SK-N-SH (cell line): ENCODE data around the gene TIMM22. TPM values are rescaled to one million over a fixed set of nuclear protein-coding genes. Genes with fewer than 3 reads are reported as not detected.

ENCODE experiments used
- CTCF ChIA-PET: fragments of 300-600, 350-600 bp; formaldehyde crosslinking; extraction: SDS; loops from one replicate; lab custom pipeline; 2021; lab: Yijun Ruan, JAX
- POLR2A ChIA-PET: fragments of 350-600 bp; sonication (Branson Sonifier 250); formaldehyde crosslinking; extraction: SDS; loops from one replicate; lab custom pipeline; 2020; ENCODE audit warnings: antibody characterized with exemption, inconsistent platforms; lab: Yijun Ruan, JAX
- DNase-seq: peaks from one replicate; pipeline ENCODE4 v3.0.0; 2012
- H2AFZ ChIP-seq: fragments of 200-600 bp; sonication (generic); 2 replicates; pipeline ENCODE4 v1.8.1; 2016; ENCODE audit warnings: antibody characterized with exemption, mild to moderate bottlenecking, low read depth
- H3F3A ChIP-seq: fragments of 200-600 bp; sonication (generic); replicated peaks from 2 replicates; pipeline ENCODE3; 2016; ENCODE audit warnings: antibody characterized with exemption, mild to moderate bottlenecking; ENCODE audit not compliant: insufficient read depth
- H3K27ac ChIP-seq, 2 experiments: fragments of 200-500 bp in 1 of 2; fragments of 200-600 bp in 1 of 2; sonication (Bioruptor generic) in 1 of 2; sonication (generic), shearing (Covaris generic) in 1 of 2; 2 replicates each; pipeline versions ENCODE4 v1.5.1 to v1.6.1; 2014 to 2016; ENCODE audit warnings: low read depth in 2 of 2, inconsistent platforms in 1 of 2, low read length in 1 of 2, mild to moderate bottlenecking in 1 of 2, mixed read lengths in 1 of 2
- H3K27me3 ChIP-seq: fragments of 200-600 bp; sonication (generic), shearing (Covaris generic); 2 replicates; pipeline ENCODE4 v1.6.1; 2016; ENCODE audit warnings: mixed run types; ENCODE audit not compliant: insufficient read depth
- H3K36me3 ChIP-seq, 2 experiments: fragments of 200-500 bp in 1 of 2; fragments of 200-600 bp in 1 of 2; sonication (Bioruptor generic) in 1 of 2; sonication (generic) in 1 of 2; replicated peaks in 1 of 2; 2 replicates each; pipeline versions ENCODE3 to v1.5.1; 2014 to 2016; ENCODE audit warnings: low read length in 1 of 2, mild to moderate bottlenecking in 1 of 2; ENCODE audit not compliant: insufficient read depth in 2 of 2, control insufficient read depth in 1 of 2
- H3K4me1 ChIP-seq, 2 experiments: fragments of 200-500 bp in 1 of 2; fragments of 200-600 bp in 1 of 2; sonication (Bioruptor generic) in 1 of 2; sonication (generic), shearing (Covaris generic) in 1 of 2; 2 replicates each; pipeline versions ENCODE4 v1.5.1 to v1.6.1; 2014 to 2016; ENCODE audit warnings: low read depth in 1 of 2, low read length in 1 of 2, mixed run types in 1 of 2; ENCODE audit not compliant: insufficient read depth in 2 of 2, control insufficient read depth in 1 of 2
- H3K4me2 ChIP-seq: fragments of 200-600 bp; sonication (generic), shearing (Covaris generic); 2 replicates; pipeline ENCODE4 v1.6.1; 2017; ENCODE audit warnings: mixed run types
- H3K4me3 ChIP-seq, 2 experiments: fragments of 200-500 bp in 1 of 2; fragments of 200-600 bp in 1 of 2; sonication (Bioruptor generic) in 1 of 2; sonication (generic), shearing (Covaris generic) in 1 of 2; 2 replicates each; pipeline versions ENCODE4 v1.5.1 to v1.8.1; 2014 to 2016; ENCODE audit warnings: low read depth in 2 of 2, inconsistent platforms in 1 of 2, low read length in 1 of 2, mild to moderate bottlenecking in 1 of 2, mixed read lengths in 1 of 2, moderate library complexity in 1 of 2
- H3K79me2 ChIP-seq: fragments of 200-600 bp; sonication (generic); 2 replicates; pipeline ENCODE4 v1.8.1; 2017; ENCODE audit warnings: mild to moderate bottlenecking; ENCODE audit not compliant: insufficient read depth
- H3K9ac ChIP-seq: fragments of 200-600 bp; sonication (generic); 2 replicates; pipeline ENCODE4 v1.6.1; 2017; ENCODE audit warnings: mixed run types
- H3K9me2 ChIP-seq: fragments of 200-600 bp; sonication (generic); 2 replicates; pipeline ENCODE4 v1.6.1; 2017; ENCODE audit warnings: mixed run types
- H3K9me3 ChIP-seq: fragments of 200-600 bp; sonication (generic); 2 replicates; pipeline ENCODE4 v1.6.1; 2017; ENCODE audit warnings: mixed run types, mild to moderate bottlenecking, moderate library complexity
- H4K20me1 ChIP-seq: fragments of 200-600 bp; sonication (generic); 2 replicates; pipeline ENCODE4 v1.6.1; 2017; ENCODE audit warnings: mild to moderate bottlenecking, mixed run types; ENCODE audit not compliant: insufficient read depth
- ELF1 ChIP-seq: IDR thresholded peaks from 2 replicates; pipeline ENCODE4 v1.4.0; 2012
- EP300 ChIP-seq, 2 experiments: IDR thresholded peaks; 2 replicates each; pipeline versions ENCODE4 v1.4.0 to v1.6.1; 2012; ENCODE audit warnings: borderline replicate concordance in 1 of 2, low read depth in 1 of 2, low read length in 1 of 2
- EZH2phosphoT487 ChIP-seq: fragments of 200-600 bp; sonication (generic); IDR thresholded peaks from 2 replicates; pipeline ENCODE4 v1.6.1; 2017; ENCODE audit warnings: low read depth, mixed run types, mild to moderate bottlenecking, antibody characterized with exemption, moderate library complexity, borderline replicate concordance
- FOSL2 ChIP-seq: IDR thresholded peaks from 2 replicates; pipeline ENCODE4 v1.4.0; 2012; ENCODE audit warnings: low read depth, mild to moderate bottlenecking, moderate library complexity, borderline replicate concordance
- FOXJ3 ChIP-seq: sonication (generic); formaldehyde crosslinking; IDR thresholded peaks from 2 replicates; pipeline ENCODE4 v1.5.1; 2020; ENCODE audit warnings: mild to moderate bottlenecking, missing genetic modification reagents
- FOXM1 ChIP-seq: IDR thresholded peaks from 2 replicates; pipeline ENCODE4 v1.4.0; 2012; ENCODE audit warnings: low read depth, mild to moderate bottlenecking
- GATA2 ChIP-seq: sonication (generic); formaldehyde crosslinking; IDR thresholded peaks from 2 replicates; pipeline ENCODE4 v1.5.0; 2020; ENCODE audit warnings: mild to moderate bottlenecking, missing genetic modification reagents
- IRF3 ChIP-seq: fragments of 150-350 bp; IDR thresholded peaks from 2 replicates; pipeline ENCODE4 v1.6.1; 2016; ENCODE audit warnings: mild to moderate bottlenecking, low read depth, low read length
- JUND ChIP-seq: IDR thresholded peaks from 2 replicates; pipeline ENCODE4 v1.4.0; 2012
- MEF2A ChIP-seq: IDR thresholded peaks from 2 replicates; pipeline ENCODE4 v1.4.0; 2012; ENCODE audit warnings: low read depth, borderline replicate concordance
- MXI1 ChIP-seq: IDR thresholded peaks from 2 replicates; pipeline ENCODE4 v1.6.1; 2012; ENCODE audit warnings: mild to moderate bottlenecking, low read depth, low read length, improper control_type of control experiment
- NRF1 ChIP-seq: IDR thresholded peaks from 2 replicates; pipeline ENCODE4 v1.6.1; 2012; ENCODE audit warnings: low read depth, mild to moderate bottlenecking, low read length
- POLR2AphosphoS5 ChIP-seq: IDR thresholded peaks from 2 replicates; pipeline ENCODE4 v1.6.1; 2012; ENCODE audit warnings: low read depth, low read length
- RAD21 ChIP-seq: IDR thresholded peaks from 2 replicates; pipeline ENCODE4 v1.6.1; 2012; ENCODE audit warnings: mild to moderate bottlenecking, low read length
- RCOR1 ChIP-seq: fragments of 150-350 bp; IDR thresholded peaks from 2 replicates; pipeline ENCODE4 v1.6.1; 2017; ENCODE audit warnings: antibody characterized with exemption, low read length
- REST ChIP-seq: IDR thresholded peaks from 2 replicates; pipeline ENCODE4 v1.6.1; 2012; ENCODE audit warnings: mild to moderate bottlenecking, low read depth, low read length, moderate library complexity
- RFX5 ChIP-seq: IDR thresholded peaks from 2 replicates; pipeline ENCODE4 v1.6.1; 2012; ENCODE audit warnings: mild to moderate bottlenecking, improper control_type of control experiment, low read length
- RXRA ChIP-seq: IDR thresholded peaks from 2 replicates; pipeline ENCODE4 v1.4.0; 2012; ENCODE audit warnings: low read depth, mild to moderate bottlenecking, borderline replicate concordance
- SMC3 ChIP-seq: IDR thresholded peaks from 2 replicates; pipeline ENCODE4 v1.6.1; 2012; ENCODE audit warnings: low read depth, low read length, improper control_type of control experiment
- TAF1 ChIP-seq: IDR thresholded peaks from 2 replicates; pipeline ENCODE4 v1.6.1; 2012; ENCODE audit warnings: low read depth, mild to moderate bottlenecking, low read length, moderate library complexity, borderline replicate concordance
- TCF12 ChIP-seq: IDR thresholded peaks from 2 replicates; pipeline ENCODE4 v1.4.0; 2012
- TEAD4 ChIP-seq: IDR thresholded peaks from 2 replicates; pipeline ENCODE4 v1.4.0; 2012; ENCODE audit warnings: mild to moderate bottlenecking, borderline replicate concordance; ENCODE audit not compliant: insufficient read depth
- USF1 ChIP-seq: IDR thresholded peaks from 2 replicates; pipeline ENCODE4 v1.4.0; 2012; ENCODE audit warnings: low read depth, borderline replicate concordance
- YY1 ChIP-seq: IDR thresholded peaks from 2 replicates; pipeline ENCODE4 v1.4.0; 2012; ENCODE audit warnings: low read depth, mild to moderate bottlenecking
- WGBS: methylation state at CpG from one replicate; pipeline ENCODE4 v1.1.6; 2017; ENCODE audit warnings: low lambda C conversion rate; 5-methylcytosine and 5-hydroxymethylcytosine counted together
- polyA plus RNA-seq, 3 experiments: library from polyadenylated mRNA; depleted of rRNA; stranded (reverse); fragments of >200 nt; gene quantifications; 2 replicates each; pipeline ENCODE4 v1.2.3, GENCODE V29; 2012
- TF ChIP-seq, protein P1 (sequence below): IDR thresholded peaks from 2 replicates; pipeline ENCODE4 v1.4.0; 2012; ENCODE audit warnings: low read depth
- TF ChIP-seq, protein P2 (sequence below): IDR thresholded peaks from 2 replicates; pipeline ENCODE4; 2012

The TIMM22 gene
- 9.9 and 10.7 TPM in 2 replicates for polyA plus RNA-seq (2012; rRNA removed)
- 11.3 and 11.4 TPM in 2 replicates for polyA plus RNA-seq (2012; cell fraction: cytosol; rRNA removed)
- 5.0 and 5.2 TPM in 2 replicates for polyA plus RNA-seq (2012; cell fraction: nucleus; rRNA removed)

GRCh38 chr17:996554-997344, at the start of gene TIMM22:
TIMM22 (plus strand) TSS chr17:997129; CDS start chr17:997143, 14 bp downstream.
- Histone ChIP-seq H3K27me3 (no peaks in the 10 kb centered on the region), H3K4me1 (peaks cover 12 to 15% of the 10 kb centered on the region in 2 experiments; a peak in 3 of 4 replicates), H3K36me3 (peaks cover 20 to 21% of the 10 kb centered on the region in 2 experiments), H3K9ac (peak within 1 kb of the TSS; percentile 89), H3K9me2 (no peaks in the 10 kb centered on the region), H4K20me1 (peaks cover 28% of the 10 kb centered on the region), H3F3A (peaks cover 22% of the 10 kb centered on the region), H3K79me2 (peaks cover 24% of the 10 kb centered on the region), H3K27ac (peak within 1 kb of the TSS; percentile 87 to 92), H3K4me3 (peak within 1 kb of the TSS; percentile 68 to 99), H3K4me2 (peak within 1 kb of the TSS; percentile 84), H2AFZ (peak within 1 kb of the TSS; percentile 96), H3K9me3 (no peaks in the 10 kb centered on the region)
- POLR2A ChIA-PET, result interaction anchor here (0.9 kb wide), 1 partner anchor 263 kb away, joined by 5 read pairs; no protein-coding TSS in a partner anchor
- DNase-seq, result peak; percentile 96
- WGBS, result under 1% methylated on average over 28 of the region's 71 CpGs
- CTCF ChIA-PET, result interaction anchor here (0.6 to 6.5 kb wide), 37 partner anchors 8 to 584 kb away, joined by 3 to 69 read pairs (median 4); partner anchors contain the start of genes GLOD4, MRM3, NXN and VPS53
- TF ChIP-seq FOXM1, result no peak
- peak; percentile 91 for TF ChIP-seq MXI1
- TF ChIP-seq, protein P1, sequence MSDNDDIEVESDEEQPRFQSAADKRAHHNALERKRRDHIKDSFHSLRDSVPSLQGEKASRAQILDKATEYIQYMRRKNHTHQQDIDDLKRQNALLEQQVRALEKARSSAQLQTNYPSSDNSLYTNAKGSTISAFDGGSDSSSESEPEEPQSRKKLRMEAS, result peak; percentile 99
- no peak for TF ChIP-seq MEF2A
- TF ChIP-seq GATA2 (CRISPR knock-in tag), result peak; percentile 68
- TF ChIP-seq NRF1, result peak; percentile 68
- TF ChIP-seq IRF3, result no peak
- TF ChIP-seq EZH2phosphoT487, result no peak
- TF ChIP-seq, protein P2, sequence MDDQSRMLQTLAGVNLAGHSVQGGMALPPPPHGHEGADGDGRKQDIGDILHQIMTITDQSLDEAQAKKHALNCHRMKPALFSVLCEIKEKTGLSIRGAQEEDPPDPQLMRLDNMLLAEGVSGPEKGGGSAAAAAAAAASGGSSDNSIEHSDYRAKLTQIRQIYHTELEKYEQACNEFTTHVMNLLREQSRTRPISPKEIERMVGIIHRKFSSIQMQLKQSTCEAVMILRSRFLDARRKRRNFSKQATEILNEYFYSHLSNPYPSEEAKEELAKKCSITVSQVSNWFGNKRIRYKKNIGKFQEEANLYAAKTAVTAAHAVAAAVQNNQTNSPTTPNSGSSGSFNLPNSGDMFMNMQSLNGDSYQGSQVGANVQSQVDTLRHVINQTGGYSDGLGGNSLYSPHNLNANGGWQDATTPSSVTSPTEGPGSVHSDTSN, result no peak; the same call in 1 of the 2 replicates
- no peak for TF ChIP-seq RCOR1
- TF ChIP-seq SMC3, result peak; percentile 63
- no peak for TF ChIP-seq TEAD4
- TF ChIP-seq YY1, result peak; percentile 98
- TF ChIP-seq RFX5, result no peak
- no peak for TF ChIP-seq FOSL2
- TF ChIP-seq REST, result 0 out of 2 replicates have a peak, but pooled peaks have one; percentile 54
- peak; percentile 77 for TF ChIP-seq RAD21
- no peak for TF ChIP-seq JUND
- peak; percentile 98 for TF ChIP-seq TAF1
- no peak; the same call in 1 of the 2 replicates for TF ChIP-seq TCF12
- TF ChIP-seq FOXJ3 (CRISPR knock-in tag), result no peak
- peak; percentile 87 for TF ChIP-seq USF1
- TF ChIP-seq ELF1, result peak; percentile 54; the same call in 1 of the 2 replicates
- no peak for TF ChIP-seq RXRA
- peak; percentile 88 to 95 for TF ChIP-seq EP300 (IDR thresholded peaks at IDR 0.05; ENCODE audit: borderline replicate concordance in 1 of 2, low read depth in 1 of 2, low read length in 1 of 2)
- TF ChIP-seq POLR2AphosphoS5, result peak; percentile 82
